Heart left ventricle (tissue), 16 donors: ENCODE results near the gene MCTP2. TPM values are rescaled to one million over a fixed set of nuclear protein-coding genes. Genes with fewer than 3 reads are reported as not detected.
"Not testable (repeated sequence)": the region's sequence is repeated elsewhere in the genome, so short reads cannot be mapped to it uniquely, and the experiment has no call there.

ENCODE experiments used
- ATAC-seq, 4 donors: fragments of 200-7000 bp; cut with Tn5 transposase; one replicate each; pipeline ENCODE4 v1.9.1; 2020 to 2022; ENCODE audit warnings: moderate library complexity in 4 of 4, mild to moderate bottlenecking in 3 of 4, moderate number of reproducible peaks in 1 of 4
- DNase-seq, 5 donors: peaks; one replicate each; pipeline ENCODE4 v3.0.0-alpha.2; 2020
- H3K27ac ChIP-seq, 12 donors: fragments of 200-600 bp; sonication (generic) in 4 of 12; one replicate each; pipeline versions ENCODE4 v1.5.0 to v1.8.0; 2016 to 2022; ENCODE audit warnings: mild to moderate bottlenecking in 2 of 12
- H3K27me3 ChIP-seq, 9 donors: fragments of 200-600 bp; sonication (generic) in 2 of 9; one replicate each; pipeline versions ENCODE4 v1.5.1 to v1.8.0; 2016 to 2022; ENCODE audit warnings: mild to moderate bottlenecking in 3 of 9
- H3K36me3 ChIP-seq, 9 donors: fragments of 200-600 bp; sonication (generic) in 2 of 9; one replicate each; pipeline versions ENCODE4 v1.5.0 to v1.8.0; 2018 to 2022; ENCODE audit warnings: mild to moderate bottlenecking in 2 of 9
- H3K4me1 ChIP-seq, 12 donors: fragments of 200-600 bp; sonication (generic) in 4 of 12; one replicate each; pipeline versions ENCODE4 v1.5.0 to v1.8.0; 2016 to 2022; ENCODE audit warnings: mild to moderate bottlenecking in 3 of 12
- H3K4me3 ChIP-seq, 12 donors: fragments of 200-600 bp; sonication (generic) in 4 of 12; one replicate each; pipeline versions ENCODE4 v1.5.0 to v1.8.0; 2017 to 2022; ENCODE audit warnings: mild to moderate bottlenecking in 9 of 12, moderate library complexity in 4 of 12
- H3K9me3 ChIP-seq, 12 donors: fragments of 200-600 bp; sonication (generic) in 4 of 12; one replicate each; pipeline versions ENCODE4 v1.5.0 to v1.8.0; 2016 to 2022; ENCODE audit warnings: mild to moderate bottlenecking in 1 of 12
- CTCF ChIP-seq, 12 donors: fragments of 200-600 bp; sonication (generic) in 4 of 12; IDR thresholded peaks; one replicate each; pipeline versions ENCODE4 v1.5.0 to v1.8.0; 2018 to 2022; ENCODE audit warnings: antibody characterized with exemption in 12 of 12, mild to moderate bottlenecking in 5 of 12
- POLR2A ChIP-seq, 2 donors: fragments of 450-650 bp; IDR thresholded peaks; one replicate each; pipeline ENCODE4 v1.6.1; 2017; ENCODE audit warnings: antibody characterized with exemption in 2 of 2, mild to moderate bottlenecking in 2 of 2, moderate library complexity in 2 of 2
- WGBS, 4 donors: extraction: QIAGEN DNeasy Blood & Tissue Kit in 2 of 4; methylation state at CpG; one replicate each; pipeline versions ENCODE4 v1.1.5 to v1.1.7; 2013 to 2018; 5-methylcytosine and 5-hydroxymethylcytosine counted together
- intact Hi-C, 10 donors: fragments of 100-400 bp; cut with DNase I; formaldehyde crosslinking; loops; one replicate each; pipeline versions ENCODE4 v1.11.1 to v1.14.2; 2022
- polyA plus RNA-seq, 2 donors: library from polyadenylated mRNA; stranded (reverse); fragments of 200-250 nt; gene quantifications; one replicate each; pipeline ENCODE4 v1.2.3, GENCODE V29; 2013
- total RNA-seq, 9 donors: library from RNA; depleted of rRNA in 2 of 9; stranded (reverse); fragments of >200 nt in 2 of 9; fragmentation: NEBNext Ultra II Directional in 3 of 9; extraction: Animal tissue kit (Norgen Biotek cat#: 25700) in 3 of 9; gene quantifications; one replicate each; pipeline versions ENCODE4 v1.1.0 to v1.2.4, GENCODE V29; 2016 to 2023
- donor health status: ischemic (EF 13 %, LVEDD 7.1; RV severe dilation, severe dysfunction).
- donor health status: healthy with polysubstance abuse.
- donor health status: DM: no; HTN: yes; CAD: no.
- donor health status: DM: no; HTN: no; CAD: no.
- donor health status: ischemic (EF 25% LVEDD 6.9; RV normal size, moderate dysfunction).
- donor health status: ischemic (EF 25% LVEDD 5.7; RV mildly dilated, moderate dysfunction).
- donor health status: healthy.
- donor health status: DM: yes; HTN: yes; CAD: no.
- donor health status: ischemic (EF 35%, LVEDD 5.7; RV mildly dilated, moderate dysfunction).
- donor health status: nonischemic (EF 11% LVEDD 7.7; RV severe dilation, severe dysfunction).
- donor health status: DM: yes; HTN: yes; CAD: no.
- donor health status: PGD.
- donor health status: ischemic (EF 29% LVEDD 5.4; RV normal size, mild dysfunction).
- donor health status: nonischemic (EF 23%, LVEDD 6.1; RV moderate dilation, normal function).

The MCTP2 gene
- total and polyA plus RNA-seq, 11 donors: 0.35 to 12.1 (median 2.0) TPM

GRCh38 chr15:94238539-94239118 is 7.3 kb downstream of the MCTP2 start:
- no peak overlapping the region for H3K27ac ChIP-seq
- H3K9me3 ChIP-seq: no peaks in the 10 kb centered on the region
- TF ChIP-seq POLR2A (IDR thresholded peaks at IDR 0.05): no peak
- no peak for TF ChIP-seq CTCF (IDR thresholded peaks at IDR 0.05)
- no peak overlapping the region for H3K4me3 ChIP-seq
- intact Hi-C loops: loop anchor here in 1 of 10 donors (10.0 kb wide), 1 partner anchor 76 kb away; no protein-coding TSS in a partner anchor
- ATAC-seq (no peak), DNase-seq (no peak)
- peaks cover 0 to 24% (median 0%) of the 10 kb centered on the region in 12 donors for H3K4me1 ChIP-seq
- no peaks in the 10 kb centered on the region for H3K36me3 ChIP-seq
- 54 to 83% (median 74%) methylated on average over 4 of the region's 4 CpGs for WGBS, 4 donors
- peaks cover 0 to 7% (median 0%) of the 10 kb centered on the region in 9 donors for H3K27me3 ChIP-seq

GRCh38 chr15:94239474-94239873 is 8.1 kb downstream of the MCTP2 start:
- ATAC-seq (no peak), DNase-seq (no peak)
- WGBS, 4 donors: 39 to 51% (median 47%) methylated on average over 2 of the region's 2 CpGs
- Histone ChIP-seq H3K27ac (no peak overlapping the region), H3K4me1 (peaks cover 0 to 15% (median 0%) of the 10 kb centered on the region in 12 donors), H3K27me3 (peaks cover 0 to 3% (median 0%) of the 10 kb centered on the region in 9 donors), H3K9me3 (no peaks in the 10 kb centered on the region), H3K36me3 (no peaks in the 10 kb centered on the region), H3K4me3 (no peak overlapping the region)
- TF ChIP-seq POLR2A (IDR thresholded peaks at IDR 0.05) (no peak), CTCF (IDR thresholded peaks at IDR 0.05) (no peak)
- intact Hi-C loops: loop anchor here in 1 of 10 donors (10.0 kb wide), 1 partner anchor 75 kb away; no protein-coding TSS in a partner anchor

GRCh38 chr15:94240480-94240879 is 9.1 kb downstream of the MCTP2 start:
- TF ChIP-seq POLR2A (IDR thresholded peaks at IDR 0.05): no peak
- no peak for TF ChIP-seq CTCF (IDR thresholded peaks at IDR 0.05)
- no peak for ATAC-seq
- H3K27me3 ChIP-seq: peaks cover 0 to 3% (median 0%) of the 10 kb centered on the region in 9 donors
- no peak overlapping the region for H3K27ac ChIP-seq
- H3K36me3 ChIP-seq: no peaks in the 10 kb centered on the region
- no peak for DNase-seq
- peaks cover 0 to 8% (median 0%) of the 10 kb centered on the region in 12 donors for H3K4me1 ChIP-seq
- intact Hi-C loops: no loop called here
- no peaks in the 10 kb centered on the region for H3K9me3 ChIP-seq
- H3K4me3 ChIP-seq: no peak overlapping the region
- 49 to 53% (median 50%) methylated on average over 2 of the region's 2 CpGs for WGBS, 4 donors

GRCh38 chr15:94242257-94242656 is 10.9 kb downstream of the MCTP2 start:
- WGBS, 4 donors: 87 to 95% (median 94%) methylated on average over 2 of the region's 2 CpGs

GRCh38 chr15:94243003-94243402 is 11.6 kb downstream of the MCTP2 start:
- ATAC-seq, H3K27ac ChIP-seq, intact Hi-C loops, DNase-seq, H3K4me1 ChIP-seq, H3K36me3 ChIP-seq, H3K27me3 ChIP-seq, H3K9me3 ChIP-seq, H3K4me3 ChIP-seq: not testable (repeated sequence)
- WGBS, 4 donors: 95 to 98% (median 97%) methylated on average over 33 of the region's 33 CpGs

More at GRCh38 chr15:94242257-94242656, 10.9 kb downstream of the MCTP2 start:
- Histone ChIP-seq H3K27ac (no peak overlapping the region), H3K4me3 (no peak overlapping the region), H3K4me1 (peaks cover 0 to 8% (median 0%) of the 10 kb centered on the region in 12 donors), H3K27me3 (no peaks in the 10 kb centered on the region), H3K9me3 (no peaks in the 10 kb centered on the region), H3K36me3 (no peaks in the 10 kb centered on the region)
- DNase-seq (no peak), ATAC-seq (no peak)
- TF ChIP-seq CTCF (IDR thresholded peaks at IDR 0.05) (no peak), POLR2A (IDR thresholded peaks at IDR 0.05) (no peak)
- intact Hi-C loops: no loop called here
